Right cardiac atrium (tissue), 5 donors: ENCODE measurements around the gene NR2F1. TPM values are rescaled to one million over a fixed set of nuclear protein-coding genes. Genes with fewer than 3 reads are reported as not detected.

Experiments
- ATAC-seq, 2 donors: fragments of 200-7000 bp; cut with Tn5 transposase; one replicate each; pipeline versions ENCODE4 v1.8.0 to v1.9.1; 2020; ENCODE audit warnings: moderate library complexity in 2 of 2, mild to moderate bottlenecking in 1 of 2
- DNase-seq, 3 donors: peaks; one replicate each; pipeline ENCODE4 v3.0.0-alpha.2; 2020
- H3K27ac ChIP-seq: one replicate; pipeline ENCODE4 v1.5.1; 2013; ENCODE audit warnings: mild to moderate bottlenecking, low read length, control low read depth, moderate library complexity
- H3K27me3 ChIP-seq: one replicate; pipeline ENCODE4 v1.6.1; 2013; ENCODE audit not compliant: control insufficient read depth, insufficient read depth
- H3K4me1 ChIP-seq: one replicate; pipeline ENCODE4 v1.6.1; 2013; ENCODE audit warnings: low read length; ENCODE audit not compliant: control insufficient read depth, insufficient read depth
- H3K4me3 ChIP-seq: one replicate; pipeline ENCODE4 v1.5.1; 2013; ENCODE audit warnings: low read length, control low read depth
- H3K9me3 ChIP-seq: one replicate; pipeline ENCODE4 v1.6.1; 2013; ENCODE audit warnings: low read length; ENCODE audit not compliant: control insufficient read depth
- WGBS: extraction: QIAGEN DNeasy Blood & Tissue Kit; methylation state at CpG from one replicate; pipeline ENCODE4 v1.1.7; 2013; 5-methylcytosine and 5-hydroxymethylcytosine counted together
- intact Hi-C, 4 donors: fragments of 100-400 bp; cut with DNase I; formaldehyde crosslinking; loops; one replicate each; pipeline versions ENCODE4 v1.11.0 to v1.14.0; 2022 to 2023
- polyA plus RNA-seq: library from polyadenylated mRNA; stranded (reverse); fragments of 200-250 nt; gene quantifications from one replicate; pipeline ENCODE4 v1.2.3, GENCODE V29; 2013
- total RNA-seq, 4 donors: library from RNA; stranded (reverse); fragmentation: NEBNext Ultra II Directional; extraction: Animal tissue kit (Norgen Biotek cat#: 25700); gene quantifications; one replicate each; pipeline ENCODE4 v1.2.1, GENCODE V29; 2021
- donor health status: healthy with polysubstance abuse.
- donor health status: DM: no; HTN: yes; CAD: no.
- donor health status: DM: no; HTN: no; CAD: no.
- donor health status: DM: no; HTN: yes; CAD: no; lungs with severe emphysema.
- donor health status: DM: yes; HTN: yes; CAD: no.

The NR2F1 gene
- total and polyA plus RNA-seq, 5 donors: 22.1 to 59.2 (median 42.1) TPM

DNA sequence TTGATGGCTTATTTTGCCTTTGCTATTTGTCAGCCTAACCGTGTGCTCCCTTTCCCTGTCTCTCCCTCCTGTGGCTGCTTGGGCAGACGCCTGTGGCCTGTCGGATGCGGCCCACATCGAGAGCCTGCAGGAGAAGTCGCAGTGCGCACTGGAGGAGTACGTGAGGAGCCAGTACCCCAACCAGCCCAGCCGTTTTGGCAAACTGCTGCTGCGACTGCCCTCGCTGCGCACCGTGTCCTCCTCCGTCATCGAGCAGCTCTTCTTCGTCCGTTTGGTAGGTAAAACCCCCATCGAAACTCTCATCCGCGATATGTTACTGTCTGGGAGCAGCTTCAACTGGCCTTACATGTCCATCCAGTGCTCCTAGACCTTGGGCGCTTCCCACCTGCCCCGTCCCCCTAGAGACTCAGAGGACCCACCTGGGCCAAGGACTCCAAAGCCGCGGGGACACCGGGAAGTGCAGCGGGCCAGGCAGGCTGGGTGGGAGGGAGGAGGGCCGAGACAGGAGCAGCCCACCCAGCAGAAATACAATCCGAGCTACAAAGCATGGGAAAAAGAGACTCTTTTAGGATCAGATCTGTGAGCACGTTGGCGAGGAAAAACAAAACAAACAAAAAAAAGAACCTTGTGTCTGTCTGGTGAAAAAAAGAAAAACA lies 10.6 kb downstream of the NR2F1 start:
- intact Hi-C loops: loop anchor here in 1 of 4 donors (10.0 kb wide), 1 partner anchor 211 kb away; no protein-coding TSS in a partner anchor
- H3K27me3 ChIP-seq: no peaks in the 10 kb centered on the region
- DNase-seq: peak in 1 of 3 donors; percentile 58

DNA sequence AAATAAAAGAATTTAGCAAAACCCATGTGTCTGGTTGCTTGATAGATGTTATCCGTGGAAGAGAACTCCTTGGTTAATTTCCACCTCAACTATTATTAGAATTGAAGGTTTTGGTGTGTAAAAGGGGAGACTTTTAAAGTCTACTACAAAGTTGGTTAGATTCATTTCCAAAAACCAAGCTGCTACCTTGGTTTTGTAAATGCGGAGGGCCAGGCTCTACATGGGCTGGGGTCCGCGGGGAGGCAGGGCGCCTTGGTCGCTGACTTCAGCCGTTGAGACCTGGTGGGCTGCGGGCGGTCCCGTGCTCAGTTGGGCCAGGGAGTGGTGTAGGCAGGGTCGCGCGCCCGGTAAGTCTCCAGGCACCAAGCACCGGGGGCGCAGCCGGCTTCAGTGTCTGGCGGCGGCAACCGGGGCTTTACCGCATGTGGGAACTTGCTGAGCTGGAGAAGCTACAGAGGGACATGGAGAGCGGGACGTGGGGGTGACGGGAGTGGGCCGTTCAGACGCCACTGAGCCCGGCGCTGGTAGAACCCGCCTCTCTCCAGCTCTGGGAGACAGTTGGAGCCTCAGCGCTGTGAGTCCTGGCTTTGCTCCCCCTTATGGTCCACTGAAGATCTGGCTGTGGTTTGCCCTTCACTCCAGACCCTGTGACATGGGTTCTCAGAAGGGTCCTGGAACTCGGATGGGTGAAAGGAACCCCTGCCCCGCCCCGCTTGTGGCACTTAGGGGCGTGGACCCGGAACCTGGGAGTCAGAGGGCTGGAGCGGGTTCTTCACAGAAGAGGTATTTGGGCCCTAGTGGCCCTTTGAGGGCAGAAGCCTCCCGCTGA lies 11.8 kb downstream of the NR2F1 start:
- intact Hi-C loops: loop anchor here in 1 of 4 donors (10.0 kb wide), 1 partner anchor 210 kb away; no protein-coding TSS in a partner anchor
- Histone ChIP-seq H3K4me3 (no peak overlapping the region), H3K9me3 (no peaks in the 10 kb centered on the region), H3K4me1 (no peaks in the 10 kb centered on the region), H3K27me3 (no peaks in the 10 kb centered on the region), H3K27ac (no peak overlapping the region)
- DNase-seq: peak in 1 of 3 donors; percentile 53
- ATAC-seq: peak; percentile 11 to 42
- WGBS: 52% methylated on average over 37 of the region's 37 CpGs

More for the DNA sequence above, 10.6 kb downstream of the NR2F1 start:
- Histone ChIP-seq H3K27ac (no peak overlapping the region), H3K4me1 (no peaks in the 10 kb centered on the region), H3K9me3 (no peaks in the 10 kb centered on the region), H3K4me3 (no peak overlapping the region)
- 56% methylated on average over 30 of the region's 30 CpGs for WGBS
- ATAC-seq: no peak

DNA sequence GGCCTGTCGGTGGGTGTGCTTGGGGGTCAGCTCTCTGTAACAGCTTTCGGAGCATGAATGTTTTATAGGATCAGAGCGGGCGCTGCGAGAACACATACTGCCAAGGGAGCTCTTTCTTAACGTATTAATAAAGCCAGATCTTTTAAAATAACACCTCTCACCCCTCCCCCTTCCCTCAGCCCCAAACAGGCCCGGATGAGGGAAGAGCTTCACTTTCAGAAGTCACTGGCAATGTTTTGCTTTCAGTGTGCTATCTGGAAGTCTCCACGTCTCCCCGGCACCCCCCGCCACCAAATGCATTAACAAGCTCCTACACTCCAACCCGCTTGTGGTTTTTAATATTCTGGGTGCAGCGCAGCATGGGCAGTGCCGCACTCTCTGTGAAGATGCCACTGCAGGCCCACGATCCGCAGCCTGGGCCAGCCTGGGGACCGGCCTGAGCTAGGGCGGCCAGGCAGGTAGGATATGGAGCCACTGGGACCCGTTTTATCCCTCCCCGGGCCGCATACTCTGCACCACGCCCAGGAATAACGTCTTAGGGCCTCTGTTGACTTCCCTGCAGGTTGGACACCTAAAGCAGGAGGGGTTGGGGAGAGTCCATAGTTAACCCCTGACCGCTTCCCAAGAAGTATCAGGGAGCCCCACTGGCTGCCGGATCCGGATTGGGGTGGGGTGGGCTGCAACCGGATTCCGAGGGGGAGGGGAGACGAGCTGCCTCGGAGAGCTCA lies 12.6 kb downstream of the NR2F1 start:
- Histone ChIP-seq H3K27ac (no peak overlapping the region), H3K27me3 (no peaks in the 10 kb centered on the region), H3K4me3 (no peak overlapping the region), H3K9me3 (no peaks in the 10 kb centered on the region), H3K4me1 (no peaks in the 10 kb centered on the region)
- DNase-seq (peak in 1 of 3 donors; percentile 35), ATAC-seq (no peak)
- 64% methylated on average over 29 of the region's 29 CpGs for WGBS
- intact Hi-C loops: loop anchor here in 1 of 4 donors (10.0 kb wide), 1 partner anchor 209 kb away; no protein-coding TSS in a partner anchor

DNA sequence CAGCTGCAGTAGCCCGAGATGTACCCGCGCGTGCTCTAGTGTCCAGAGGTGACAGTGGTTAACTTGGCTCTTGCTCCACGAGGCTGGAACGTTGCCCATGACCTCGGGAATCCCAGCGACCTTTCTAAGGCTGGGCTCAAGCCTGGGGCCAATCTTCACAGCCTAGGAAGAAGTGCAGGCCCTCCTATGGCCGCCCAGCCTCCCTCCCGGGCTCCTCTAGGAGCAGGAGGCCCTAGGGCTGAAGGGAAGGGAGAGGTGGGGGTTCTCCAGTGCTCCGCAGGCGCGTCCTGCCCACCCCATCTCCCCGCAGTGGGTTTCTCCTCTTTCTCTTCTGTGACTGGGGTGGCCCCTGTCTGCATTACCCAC lies 13.3 kb downstream of the NR2F1 start:
- H3K4me3 ChIP-seq: no peak overlapping the region
- ATAC-seq (peak; percentile 4), DNase-seq (peak in 2 of 3 donors; percentile 20 to 37)
- H3K27me3 ChIP-seq: no peaks in the 10 kb centered on the region
- WGBS: 43% methylated on average over 14 of the region's 14 CpGs
- H3K27ac ChIP-seq: no peak overlapping the region
- H3K4me1 ChIP-seq: no peaks in the 10 kb centered on the region
- intact Hi-C loops: loop anchor here in 1 of 4 donors (10.0 kb wide), 1 partner anchor 209 kb away; no protein-coding TSS in a partner anchor
- H3K9me3 ChIP-seq: no peaks in the 10 kb centered on the region

DNA sequence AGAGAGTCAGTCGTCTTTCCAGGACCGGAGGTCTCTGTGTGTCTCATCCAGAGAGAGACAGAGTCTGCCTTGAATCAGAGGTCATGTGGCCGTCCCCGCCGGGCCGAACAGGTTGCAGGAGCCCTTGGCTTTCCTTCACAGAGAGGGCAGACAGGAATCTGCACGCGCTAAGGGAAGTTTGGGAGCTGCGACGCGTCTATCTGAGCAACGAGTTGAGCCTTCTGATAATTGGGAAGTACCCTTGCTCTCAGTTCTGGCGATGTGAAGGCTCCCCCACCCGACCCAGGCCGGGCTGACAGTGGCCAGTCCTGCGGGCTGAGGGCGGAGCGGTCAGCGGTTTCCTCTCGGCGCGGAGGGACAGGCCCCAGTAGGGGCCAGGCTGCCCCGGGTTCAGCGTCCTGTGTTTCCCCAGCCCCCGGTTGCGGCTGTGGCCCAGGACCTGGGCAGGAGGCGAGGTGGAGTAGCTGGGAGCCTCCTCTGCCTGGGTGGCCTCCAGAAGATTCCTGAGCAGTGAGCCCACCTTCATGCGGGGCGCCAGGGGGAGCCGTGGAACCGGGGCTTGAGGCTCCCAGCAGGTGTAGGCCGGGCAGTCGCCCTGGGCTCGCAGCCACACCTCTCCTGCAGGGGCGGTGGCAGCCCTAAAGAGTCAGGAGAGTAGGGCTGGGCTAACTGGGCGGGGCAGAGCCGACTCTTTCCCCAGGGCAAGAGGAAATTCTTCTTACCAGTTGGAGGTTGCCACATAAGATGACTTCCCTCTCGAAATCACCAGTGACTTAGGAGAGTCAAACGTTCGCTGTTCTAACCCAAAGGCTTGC lies 13.9 kb downstream of the NR2F1 start:
- ATAC-seq (peak in 1 of 2 donors; percentile 20), DNase-seq (peak in 1 of 3 donors; percentile 63)
- WGBS: 37% methylated on average over 40 of the region's 40 CpGs
- H3K27ac ChIP-seq: no peak overlapping the region
- no peaks in the 10 kb centered on the region for H3K9me3 ChIP-seq
- no peaks in the 10 kb centered on the region for H3K27me3 ChIP-seq
- H3K4me1 ChIP-seq: no peaks in the 10 kb centered on the region
- H3K4me3 ChIP-seq: no peak overlapping the region
- intact Hi-C loops: loop anchor here in 1 of 4 donors (10.0 kb wide), 1 partner anchor 208 kb away; no protein-coding TSS in a partner anchor

DNA sequence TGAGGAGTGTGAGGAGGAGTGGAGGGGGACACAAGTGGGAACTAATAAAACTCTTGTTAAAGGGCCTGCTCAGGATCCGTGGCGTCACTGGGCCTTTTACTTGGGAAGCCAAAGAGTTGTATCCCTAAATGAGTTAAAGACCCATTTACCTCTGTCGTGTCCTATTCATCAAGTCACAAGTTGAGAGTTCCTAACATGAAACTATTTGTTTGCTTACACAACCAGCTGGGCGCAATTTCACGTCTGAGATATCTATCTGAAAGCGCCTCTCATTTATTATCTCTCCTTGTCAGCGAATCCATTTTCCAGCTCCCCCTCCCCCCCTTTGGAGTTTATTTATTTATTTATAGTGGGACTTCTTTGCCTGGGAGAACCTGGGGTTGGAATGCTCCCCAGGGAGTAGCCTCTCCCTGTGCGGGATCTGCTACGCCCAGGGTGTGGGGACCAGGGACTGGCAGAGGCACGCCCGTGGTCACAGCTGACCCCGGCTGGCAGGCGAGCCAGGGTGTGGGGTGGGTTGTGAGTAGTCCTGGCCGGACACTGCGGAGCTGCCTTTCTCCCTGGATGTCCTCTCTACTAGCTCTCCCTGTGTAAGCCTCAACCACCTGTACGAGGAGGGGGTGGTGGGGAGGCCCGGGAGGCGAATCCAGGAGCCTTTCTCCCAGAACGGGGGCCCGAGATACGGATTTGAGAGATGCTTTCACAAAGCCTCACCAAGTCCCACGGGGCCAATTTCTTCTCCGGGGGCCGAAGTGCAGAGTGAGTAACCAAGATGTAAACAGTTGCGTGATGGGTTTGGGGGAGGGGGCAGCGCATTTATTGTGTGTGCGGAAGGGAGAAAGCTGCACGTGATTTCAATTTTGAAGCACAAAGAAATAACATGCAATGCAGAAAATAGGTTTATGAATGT lies 15.3 kb downstream of the NR2F1 start:
- Histone ChIP-seq H3K4me3 (no peak overlapping the region), H3K4me1 (no peaks in the 10 kb centered on the region), H3K9me3 (no peaks in the 10 kb centered on the region), H3K27me3 (no peaks in the 10 kb centered on the region), H3K27ac (no peak overlapping the region)
- ATAC-seq (peak; percentile 35 to 51), DNase-seq (peak; percentile 18 to 75 (median 60))
- 38% methylated on average over 28 of the region's 28 CpGs for WGBS
- intact Hi-C loops: loop anchor here in 1 of 4 donors (10.0 kb wide), 1 partner anchor 206 kb away; no protein-coding TSS in a partner anchor

DNA sequence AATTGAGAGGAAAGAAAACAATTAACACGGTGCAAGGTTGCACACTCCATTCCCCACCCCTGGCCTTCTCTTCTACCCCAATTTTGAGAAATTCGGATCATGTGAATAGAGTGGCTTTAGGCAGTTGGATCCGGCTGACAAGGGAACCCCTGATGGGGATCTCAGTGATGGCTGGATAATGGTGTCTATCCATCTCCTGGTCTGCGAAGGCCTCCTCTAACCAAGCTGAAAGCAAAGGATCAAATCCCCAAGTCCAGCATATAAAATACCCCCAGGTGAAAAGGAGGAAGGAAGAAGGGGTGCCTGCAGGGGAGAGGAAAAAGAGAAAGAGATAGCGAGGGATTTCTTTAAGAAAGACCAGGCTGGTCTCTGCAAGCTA lies 16.0 kb downstream of the NR2F1 start:
- H3K27ac ChIP-seq: peak overlapping the region; percentile 12
- no peaks in the 10 kb centered on the region for H3K27me3 ChIP-seq
- DNase-seq (no peak), ATAC-seq (no peak)
- H3K4me1 ChIP-seq: no peaks in the 10 kb centered on the region
- intact Hi-C loops: loop anchor here in 1 of 4 donors (10.0 kb wide), 1 partner anchor 206 kb away; no protein-coding TSS in a partner anchor
- no peak overlapping the region for H3K4me3 ChIP-seq
- 36% methylated on average over 5 of the region's 5 CpGs for WGBS
- no peaks in the 10 kb centered on the region for H3K9me3 ChIP-seq

DNA sequence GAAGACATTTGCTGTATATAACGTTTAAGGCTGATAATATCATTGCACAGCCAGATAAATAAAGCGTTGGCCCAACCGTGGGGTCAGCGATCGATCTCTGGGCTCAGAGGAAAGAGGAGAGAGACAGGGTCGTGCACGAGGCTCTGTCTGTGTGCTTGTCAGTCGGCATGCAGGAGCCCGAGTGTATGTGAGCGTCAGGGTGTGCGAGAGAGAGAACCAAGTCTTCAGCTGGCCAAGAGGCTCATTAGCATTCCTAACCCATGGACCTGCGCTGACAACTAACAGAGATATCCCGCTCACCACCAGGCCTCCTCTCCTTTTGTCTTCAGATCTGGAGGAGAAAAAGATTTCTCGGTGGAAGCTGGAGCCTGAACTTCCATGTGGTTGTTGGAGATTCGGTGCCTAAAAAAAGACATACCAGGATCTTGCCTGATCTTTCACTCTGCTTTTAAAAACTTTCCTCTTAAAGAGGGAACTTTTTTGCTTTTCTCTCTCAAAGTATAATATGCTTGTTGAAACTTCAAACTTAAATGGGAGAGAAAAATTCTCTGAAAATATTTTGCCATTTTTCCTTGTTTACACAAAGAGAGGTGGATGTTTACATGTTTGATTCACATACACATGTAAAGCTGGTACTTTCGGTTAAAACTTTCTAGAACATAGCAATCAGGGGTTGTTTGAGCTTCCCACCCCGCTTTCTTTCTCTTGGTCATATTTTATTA lies 16.5 kb downstream of the NR2F1 start:
- Histone ChIP-seq H3K4me3 (no peak overlapping the region), H3K9me3 (no peaks in the 10 kb centered on the region), H3K27me3 (no peaks in the 10 kb centered on the region), H3K27ac (peak overlapping the region; percentile 20), H3K4me1 (no peaks in the 10 kb centered on the region)
- 23% methylated on average over 17 of the region's 17 CpGs for WGBS
- DNase-seq: peak in 1 of 3 donors; percentile 63
- intact Hi-C loops: loop anchor here in 3 of 4 donors (10.0 kb wide), 2 partner anchors 195 to 205 kb away; no protein-coding TSS in a partner anchor
- peak; percentile 58 to 61 for ATAC-seq
